GM06990 (cell line): ENCODE results near the gene ITK.

ENCODE experiments used
- DNase-seq: peaks from one replicate; pipeline ENCODE4 v3.0.0-alpha.2; 2011; ENCODE audit not compliant: insufficient read length; ENCODE audit errors: extremely low read depth
- H3K27me3 ChIP-seq: replicated peaks from 2 replicates; pipeline ENCODE4 v1.6.0; 2011; ENCODE audit warnings: low read length; ENCODE audit not compliant: control insufficient read depth, insufficient read depth
- H3K36me3 ChIP-seq: 2 replicates; pipeline ENCODE4 v1.5.1; 2011; ENCODE audit warnings: low read length; ENCODE audit not compliant: control insufficient read depth, insufficient read depth
- H3K4me3 ChIP-seq: replicated peaks from 2 replicates; pipeline ENCODE4 v1.5.1; 2011; ENCODE audit warnings: low read depth, mild to moderate bottlenecking, control low read depth, low read length
- CTCF ChIP-seq: IDR thresholded peaks from 2 replicates; pipeline ENCODE4 v1.5.1; 2011; ENCODE audit warnings: low read length, control low read depth, mild to moderate bottlenecking, inconsistent platforms; ENCODE audit not compliant: insufficient read depth, poor library complexity, severe bottlenecking

The ITK gene

GRCh38 chr5:157269165-157269671 lies 88.6 kb downstream of the ITK start:
- Histone ChIP-seq H3K36me3 (no peaks in the 10 kb centered on the region), H3K27me3 (no peaks in the 10 kb centered on the region), H3K4me3 (peak overlapping the region; percentile 41)
- no peak for DNase-seq
- TF ChIP-seq CTCF = no peak

DNA sequence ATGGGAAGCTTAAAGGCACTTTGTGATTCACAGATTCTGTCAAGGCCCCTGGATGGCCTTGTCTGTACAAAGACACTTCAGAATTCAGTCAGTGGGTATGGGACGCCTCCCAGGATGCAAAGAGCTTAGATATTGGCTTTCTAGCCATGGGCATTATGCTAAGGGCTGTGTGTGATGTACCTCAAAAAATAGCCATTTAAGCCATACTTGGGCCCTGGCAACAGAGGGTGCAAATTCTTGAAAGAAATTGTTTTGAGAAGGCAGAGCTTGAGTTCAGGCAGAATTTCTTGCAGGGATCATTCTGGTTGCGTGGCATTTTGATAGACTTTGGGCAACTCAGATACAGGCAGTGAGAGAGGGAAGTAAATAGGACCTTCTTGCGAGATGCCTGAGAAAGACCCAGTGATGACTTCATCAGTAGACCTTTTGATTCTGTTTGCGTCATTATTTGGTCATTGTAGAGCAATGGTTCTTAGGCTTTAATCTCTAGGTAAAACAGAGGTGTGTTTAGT lies 89.2 kb downstream of the ITK start:
- no peak for DNase-seq
- Histone ChIP-seq H3K36me3 (no peaks in the 10 kb centered on the region), H3K27me3 (no peaks in the 10 kb centered on the region), H3K4me3 (no peak overlapping the region)
- no peak for TF ChIP-seq CTCF

- H3K4me3 ChIP-seq = peak overlapping the region; percentile 17; the same call in 1 of the 2 replicates
Measured at GRCh38 chr5:157270771-157271170, 90.1 kb downstream of the ITK start.

DNA sequence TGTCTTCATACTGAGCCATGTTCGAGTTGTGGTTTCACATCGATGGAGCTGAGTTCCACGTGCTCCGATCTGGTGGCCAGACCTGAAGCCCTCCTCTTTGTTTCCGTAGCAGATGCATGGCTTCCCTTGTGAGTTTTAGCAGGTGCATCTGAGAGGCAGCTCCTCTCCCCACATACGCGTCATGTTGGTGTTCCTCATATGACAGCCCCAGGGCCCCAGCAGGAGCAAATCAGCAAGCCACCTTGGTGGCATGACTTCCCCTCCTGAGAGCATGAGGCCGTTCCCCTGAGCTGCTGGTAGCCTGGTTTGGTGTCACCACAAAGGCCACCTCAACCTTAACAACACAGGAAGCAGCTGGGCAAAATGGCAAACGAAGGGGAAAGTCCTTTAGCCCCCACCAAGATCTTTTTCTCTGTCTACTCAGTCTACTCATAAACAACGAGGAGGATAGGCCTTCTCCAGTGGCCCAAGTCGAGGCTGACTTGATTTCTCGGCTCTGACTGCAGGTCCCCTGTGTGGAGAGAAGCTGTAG lies 91.2 kb downstream of the ITK start:
- no peak for TF ChIP-seq CTCF
- DNase-seq = peak; percentile 86
- H3K4me3 ChIP-seq = peak overlapping the region; percentile 36
- no peaks in the 10 kb centered on the region for H3K27me3 ChIP-seq
- H3K36me3 ChIP-seq = no peaks in the 10 kb centered on the region

More at GRCh38 chr5:157270771-157271170, 90.1 kb downstream of the ITK start:
- Histone ChIP-seq H3K27me3 (no peaks in the 10 kb centered on the region), H3K36me3 (no peaks in the 10 kb centered on the region)
- no peak for DNase-seq
- TF ChIP-seq CTCF = no peak

GRCh38 chr5:157273131-157273556 lies 92.5 kb downstream of the ITK start:
- peak overlapping the region; percentile 13 for H3K4me3 ChIP-seq
- no peaks in the 10 kb centered on the region for H3K27me3 ChIP-seq
- no peaks in the 10 kb centered on the region; the same call in 1 of the 2 replicates for H3K36me3 ChIP-seq
- peak; percentile 70 for DNase-seq
- no peak for TF ChIP-seq CTCF
